HG02938 (cell line): ENCODE results near the gene MAP3K8.
A peak's percentile ranks its signal among the peaks of the same experiment; 100 is the strongest.
"Not testable (repeated sequence)": the region's sequence is repeated elsewhere in the genome, so short reads cannot be mapped to it uniquely, and the experiment has no call there.

Experiments
- ATAC-seq: cut with Tn5 transposase; IDR thresholded peaks from one replicate; pipeline ENCODE4 v1.9.1; 2021; ENCODE audit warnings: mild to moderate bottlenecking, moderate library complexity; ENCODE audit not compliant: unreplicated experiment

The MAP3K8 gene

GRCh38 chr10:30422151-30422695, 11.8 kb upstream of the MAP3K8 start:
- no peak for ATAC-seq

GRCh38 chr10:30422981-30423654, 10.9 kb upstream of the MAP3K8 start:
- no peak for ATAC-seq

GRCh38 chr10:30423655-30424275, 10.2 kb upstream of the MAP3K8 start:
- not testable (repeated sequence) for ATAC-seq

- ATAC-seq = no peak
Measured at GRCh38 chr10:30425336-30426075, 8.5 kb upstream of the MAP3K8 start.

GRCh38 chr10:30430544-30431298, 3.3 kb upstream of the MAP3K8 start:
- ATAC-seq = no peak

GRCh38 chr10:30431435-30431911, 2.5 kb upstream of the MAP3K8 start:
- no peak for ATAC-seq

- ATAC-seq = peak; percentile 4
Measured at GRCh38 chr10:30432622-30433305, 1.2 kb upstream of the MAP3K8 start.

- peak; percentile 27 for ATAC-seq
Measured at GRCh38 chr10:30433306-30433729, 666 bp upstream of the MAP3K8 start.

- peak; percentile 42 for ATAC-seq
Measured at GRCh38 chr10:30434273-30435072, 489 bp downstream of the MAP3K8 start.

- ATAC-seq = no peak
Measured at GRCh38 chr10:30435073-30435422, 1.1 kb downstream of the MAP3K8 start.

- not testable (repeated sequence) for ATAC-seq
Measured at GRCh38 chr10:30435499-30436167, 1.6 kb downstream of the MAP3K8 start.

- no peak for ATAC-seq
Measured at GRCh38 chr10:30436191-30436611, 2.2 kb downstream of the MAP3K8 start.

GRCh38 chr10:30436671-30437030, 2.7 kb downstream of the MAP3K8 start:
- ATAC-seq = no peak

GRCh38 chr10:30437031-30437841, 3.3 kb downstream of the MAP3K8 start:
- no peak for ATAC-seq

- ATAC-seq = no peak
Measured at GRCh38 chr10:30438021-30438850, 4.3 kb downstream of the MAP3K8 start.

- ATAC-seq = no peak
Measured at GRCh38 chr10:30439931-30440330, 5.9 kb downstream of the MAP3K8 start.

- no peak for ATAC-seq
Measured at GRCh38 chr10:30442019-30442606, 8.1 kb downstream of the MAP3K8 start.
